Karpas-422 (cell line): ENCODE data around the gene AZIN2. TPM values are rescaled to one million over a fixed set of nuclear protein-coding genes. Genes with fewer than 3 reads are reported as not detected.
A peak's percentile ranks its signal among the peaks of the same experiment; 100 is the strongest.
"Not testable (repeated sequence)": the region's sequence is repeated elsewhere in the genome, so short reads cannot be mapped to it uniquely, and the experiment has no call there.

Source experiments
- DNase-seq: peaks from one replicate; pipeline ENCODE4 v3.0.0-alpha.2; 2015
- H2AFZ ChIP-seq: fragments of 200-600 bp; sonication (generic); 2 replicates; pipeline ENCODE4 v1.6.1; 2014; ENCODE audit warnings: antibody characterized with exemption, low read length, mixed read lengths
- H3K27ac ChIP-seq: fragments of 200-600 bp; sonication (generic); 2 replicates; pipeline ENCODE4 v1.5.1; 2014; ENCODE audit warnings: mild to moderate bottlenecking, low read length, moderate library complexity
- H3K27me3 ChIP-seq: fragments of 200-600 bp; sonication (generic); 2 replicates; pipeline ENCODE4 v1.6.1; 2014; ENCODE audit warnings: low read length, mixed read lengths
- H3K36me3 ChIP-seq: fragments of 200-600 bp; sonication (generic); 2 replicates; pipeline ENCODE4 v1.6.1; 2014; ENCODE audit warnings: low read length, mixed read lengths; ENCODE audit not compliant: insufficient read depth
- H3K4me1 ChIP-seq: fragments of 200-600 bp; sonication (generic); 2 replicates; pipeline ENCODE4 v1.6.1; 2014; ENCODE audit warnings: mild to moderate bottlenecking, low read length, mixed read lengths
- H3K4me2 ChIP-seq: fragments of 200-600 bp; sonication (generic); 2 replicates; pipeline ENCODE4 v1.6.1; 2014; ENCODE audit warnings: low read length, low read depth, mild to moderate bottlenecking; ENCODE audit not compliant: poor library complexity, severe bottlenecking
- H3K4me3 ChIP-seq: fragments of 200-600 bp; sonication (generic); 2 replicates; pipeline ENCODE4 v1.5.1; 2014; ENCODE audit warnings: mild to moderate bottlenecking, antibody characterized with exemption, low read length, mixed read lengths
- H3K79me2 ChIP-seq: fragments of 200-600 bp; sonication (generic); 2 replicates; pipeline ENCODE4 v1.6.1; 2014; ENCODE audit warnings: mild to moderate bottlenecking, low read length, mixed read lengths
- H3K9ac ChIP-seq: fragments of 200-600 bp; sonication (generic); 2 replicates; pipeline ENCODE4 v1.6.0; 2014; ENCODE audit warnings: low read length
- H3K9me2 ChIP-seq: fragments of 200-600 bp; sonication (generic), shearing (Covaris generic); replicated peaks from 2 replicates; pipeline ENCODE4 v1.6.0; 2014; ENCODE audit warnings: mild to moderate bottlenecking, low read length, moderate library complexity; ENCODE audit not compliant: insufficient read depth
- H3K9me3 ChIP-seq: fragments of 300-700, 200-600 bp; sonication (generic); 2 replicates; pipeline ENCODE4 v1.6.1; 2014; ENCODE audit warnings: low read length, mixed read lengths
- H4K20me1 ChIP-seq: fragments of 200-600 bp; sonication (generic); 2 replicates; pipeline ENCODE4 v1.6.1; 2014; ENCODE audit warnings: mild to moderate bottlenecking, antibody characterized with exemption, low read length, low read depth; ENCODE audit not compliant: insufficient read depth
- total RNA-seq: library from RNA; depleted of rRNA; stranded (reverse); fragments of >200 nt; shearing (Covaris generic); gene quantifications from 2 replicates; pipeline ENCODE4 v1.2.3, GENCODE V29; 2014; ENCODE audit warnings: low replicate concordance

Gene AZIN2
- total RNA-seq, 1 experiment from 2014 or later = 0.30 TPM

DNA sequence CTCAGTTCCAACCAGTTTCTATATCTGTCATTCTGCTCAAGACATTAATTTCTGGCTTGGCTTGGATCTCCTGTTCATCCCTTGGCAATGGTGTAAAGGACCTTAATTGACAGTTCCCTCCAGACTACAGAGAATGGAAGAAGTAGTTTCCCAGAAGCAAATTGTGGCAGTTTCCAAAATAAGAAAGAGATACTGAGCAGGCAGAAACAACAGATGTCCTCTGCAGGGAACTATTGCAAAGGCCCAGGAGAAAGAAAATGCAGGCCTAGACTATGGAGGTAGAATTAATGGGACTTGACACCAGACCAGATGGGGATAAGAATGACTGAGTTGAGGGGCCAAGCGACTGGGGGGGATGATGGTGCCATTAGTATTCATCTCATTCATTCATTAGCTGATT is 38.1 kb upstream of the AZIN2 start:
- no peak overlapping the region for H3K9ac ChIP-seq
- no peaks in the 10 kb centered on the region for H4K20me1 ChIP-seq
- no peaks in the 10 kb centered on the region for H3K79me2 ChIP-seq
- no peaks in the 10 kb centered on the region for H3K36me3 ChIP-seq
- H2AFZ ChIP-seq = no peak overlapping the region
- DNase-seq = no peak
- H3K4me3 ChIP-seq = no peak overlapping the region
- no peaks in the 10 kb centered on the region for H3K27me3 ChIP-seq
- no peak overlapping the region for H3K27ac ChIP-seq
- H3K9me3 ChIP-seq = no peaks in the 10 kb centered on the region
- H3K4me1 ChIP-seq = peaks cover 5% of the 10 kb centered on the region
- no peak overlapping the region for H3K4me2 ChIP-seq
- H3K9me2 ChIP-seq = no peaks in the 10 kb centered on the region

DNA sequence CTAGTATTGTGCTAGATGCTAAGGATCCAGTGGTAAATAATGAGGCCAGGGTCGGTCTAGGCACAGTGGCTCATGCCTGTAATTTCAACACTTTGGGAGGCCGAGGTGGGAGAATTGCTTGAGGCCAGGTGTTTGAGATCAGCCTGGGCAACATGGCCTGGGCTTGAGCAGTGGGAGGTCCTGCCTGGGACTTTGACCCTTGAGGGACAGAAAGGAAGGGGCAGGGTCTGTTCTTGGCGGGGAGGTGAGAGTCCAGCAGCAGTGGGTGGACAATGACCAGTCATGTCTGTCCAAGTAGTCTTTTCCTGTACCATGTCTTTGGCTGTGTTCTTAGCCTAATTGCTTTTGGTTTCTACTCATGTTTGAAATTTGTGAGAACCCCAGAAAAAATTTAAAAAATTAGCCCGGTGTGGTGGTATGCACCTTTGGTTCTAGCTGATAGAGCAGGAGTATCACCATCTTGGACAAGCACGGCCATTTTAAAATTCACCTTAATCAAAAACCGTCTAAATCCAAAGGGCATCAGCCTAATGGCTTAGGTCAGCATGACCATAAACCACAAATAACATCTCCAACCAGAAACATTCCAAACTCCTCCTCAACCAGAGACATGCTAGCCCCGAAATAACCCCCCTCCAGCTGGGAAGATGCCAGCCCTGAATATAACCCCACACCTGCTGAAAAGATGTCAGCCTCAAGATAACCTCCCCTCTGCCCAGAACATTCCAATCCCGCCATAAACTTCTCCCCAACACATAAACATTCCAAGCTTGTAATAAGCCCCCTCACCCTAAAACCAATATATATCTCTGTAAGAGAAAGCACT is 37.5 kb upstream of the AZIN2 start:
- Histone ChIP-seq H3K79me2 (no peaks in the 10 kb centered on the region), H3K27ac (no peak overlapping the region), H2AFZ (no peak overlapping the region), H3K4me2 (no peak overlapping the region), H3K36me3 (no peaks in the 10 kb centered on the region), H3K4me3 (no peak overlapping the region), H3K4me1 (peaks cover 5% of the 10 kb centered on the region), H3K27me3 (no peaks in the 10 kb centered on the region), H4K20me1 (no peaks in the 10 kb centered on the region), H3K9me3 (no peaks in the 10 kb centered on the region), H3K9me2 (no peaks in the 10 kb centered on the region), H3K9ac (no peak overlapping the region)
- DNase-seq = no peak

DNA sequence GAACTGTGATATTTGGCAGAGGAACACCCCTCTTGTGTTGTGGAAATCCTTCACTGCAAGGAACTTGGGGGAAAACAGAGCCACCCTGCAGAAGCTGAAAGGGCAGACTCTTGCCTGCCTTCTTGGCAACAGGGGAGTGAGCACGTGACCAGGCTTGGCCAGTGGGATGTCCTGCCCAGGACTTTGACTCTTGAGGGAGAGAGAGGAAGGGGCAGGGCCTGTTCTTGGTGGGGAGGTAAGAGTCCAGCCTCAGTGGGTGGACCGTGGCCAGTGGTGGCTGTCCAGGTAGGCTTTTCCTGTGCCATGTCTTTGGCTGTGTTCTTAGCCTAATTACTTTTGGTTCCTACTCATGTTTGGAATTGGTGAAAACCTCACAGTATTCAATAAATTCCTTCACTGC is 35.7 kb upstream of the AZIN2 start:
- Histone ChIP-seq H3K4me3 (no peak overlapping the region), H3K36me3 (no peaks in the 10 kb centered on the region), H3K9me2 (no peaks in the 10 kb centered on the region), H3K4me2 (no peak overlapping the region), H3K79me2 (no peaks in the 10 kb centered on the region), H3K9me3 (no peaks in the 10 kb centered on the region), H2AFZ (no peak overlapping the region), H3K27me3 (no peaks in the 10 kb centered on the region), H4K20me1 (no peaks in the 10 kb centered on the region), H3K4me1 (no peaks in the 10 kb centered on the region; the same call in 1 of the 2 replicates), H3K27ac (no peak overlapping the region), H3K9ac (no peak overlapping the region)
- peak; percentile 65 for DNase-seq

DNA sequence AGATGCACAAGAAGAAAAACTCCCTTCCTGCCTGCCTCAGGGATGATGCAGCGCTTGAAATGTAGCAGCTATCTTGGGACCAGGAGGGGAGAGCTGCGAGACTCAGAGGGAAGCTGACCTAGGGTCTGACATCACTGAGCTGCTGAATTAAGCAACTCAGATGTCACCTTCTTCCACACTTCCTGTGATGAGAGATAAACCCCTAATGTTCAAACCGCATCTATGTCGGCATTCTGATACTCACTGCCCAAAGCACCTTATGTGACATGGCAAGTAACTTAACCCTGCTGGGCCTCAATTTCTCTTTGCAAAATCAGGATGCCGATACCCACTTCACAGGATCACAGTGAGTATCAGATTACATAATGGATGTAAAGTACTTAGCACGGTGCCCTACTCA is 35.1 kb upstream of the AZIN2 start:
- no peak overlapping the region for H3K4me2 ChIP-seq
- H3K4me3 ChIP-seq = no peak overlapping the region
- H3K36me3 ChIP-seq = no peaks in the 10 kb centered on the region
- no peak overlapping the region for H3K9ac ChIP-seq
- no peaks in the 10 kb centered on the region for H3K79me2 ChIP-seq
- no peaks in the 10 kb centered on the region for H3K9me2 ChIP-seq
- DNase-seq = no peak
- no peak overlapping the region for H3K27ac ChIP-seq
- no peak overlapping the region for H2AFZ ChIP-seq
- H4K20me1 ChIP-seq = no peaks in the 10 kb centered on the region
- H3K9me3 ChIP-seq = no peaks in the 10 kb centered on the region
- H3K27me3 ChIP-seq = no peaks in the 10 kb centered on the region
- no peaks in the 10 kb centered on the region; the same call in 1 of the 2 replicates for H3K4me1 ChIP-seq

GRCh38 chr1:33046234-33046633 is 34.7 kb upstream of the AZIN2 start:
- H3K4me2 ChIP-seq, H3K36me3 ChIP-seq, DNase-seq, H3K9me2 ChIP-seq, H3K27me3 ChIP-seq, H3K9me3 ChIP-seq, H3K79me2 ChIP-seq, H2AFZ ChIP-seq, H3K4me3 ChIP-seq, H4K20me1 ChIP-seq, H3K27ac ChIP-seq, H3K4me1 ChIP-seq, H3K9ac ChIP-seq: not testable (repeated sequence)

DNA sequence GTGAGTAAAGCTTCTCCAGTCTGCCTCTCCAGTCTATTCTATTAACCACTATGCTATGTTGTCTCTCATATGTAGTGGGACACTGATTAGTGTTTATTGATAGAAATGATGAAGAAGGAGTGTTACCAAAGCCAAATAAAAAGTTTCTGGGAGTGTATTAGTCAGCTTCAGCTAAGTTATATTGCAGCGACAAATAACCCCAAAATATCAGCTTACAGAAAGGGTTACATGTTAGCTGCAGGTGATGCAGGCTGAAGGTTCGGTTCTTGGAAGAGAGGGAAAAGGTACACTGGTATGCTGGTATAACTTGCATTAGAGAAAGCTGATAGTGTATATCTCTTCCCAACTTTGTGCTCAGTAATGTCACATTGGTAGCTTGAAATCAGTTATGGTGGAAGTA is 33.7 kb upstream of the AZIN2 start:
- no peaks in the 10 kb centered on the region for H3K27me3 ChIP-seq
- H3K4me1 ChIP-seq = no peaks in the 10 kb centered on the region; the same call in 1 of the 2 replicates
- H3K9me3 ChIP-seq = no peaks in the 10 kb centered on the region
- H3K9ac ChIP-seq = no peak overlapping the region
- no peak overlapping the region for H3K4me3 ChIP-seq
- no peak overlapping the region for H3K27ac ChIP-seq
- H3K9me2 ChIP-seq = no peaks in the 10 kb centered on the region
- no peak overlapping the region for H2AFZ ChIP-seq
- no peak overlapping the region for H3K4me2 ChIP-seq
- H3K79me2 ChIP-seq = no peaks in the 10 kb centered on the region
- H4K20me1 ChIP-seq = no peaks in the 10 kb centered on the region
- H3K36me3 ChIP-seq = no peaks in the 10 kb centered on the region
- no peak for DNase-seq

GRCh38 chr1:33047839-33048305 is 33.1 kb upstream of the AZIN2 start:
- H3K4me1 ChIP-seq = no peaks in the 10 kb centered on the region; the same call in 1 of the 2 replicates
- no peaks in the 10 kb centered on the region for H3K9me3 ChIP-seq
- no peak for DNase-seq
- H3K79me2 ChIP-seq = no peaks in the 10 kb centered on the region
- no peaks in the 10 kb centered on the region for H3K9me2 ChIP-seq
- H4K20me1 ChIP-seq = no peaks in the 10 kb centered on the region
- H3K36me3 ChIP-seq = no peaks in the 10 kb centered on the region
- no peak overlapping the region for H2AFZ ChIP-seq
- no peaks in the 10 kb centered on the region for H3K27me3 ChIP-seq
- H3K27ac ChIP-seq = no peak overlapping the region
- no peak overlapping the region for H3K4me2 ChIP-seq
- no peak overlapping the region for H3K9ac ChIP-seq
- no peak overlapping the region for H3K4me3 ChIP-seq

GRCh38 chr1:33048426-33048825 is 32.5 kb upstream of the AZIN2 start:
- Histone ChIP-seq H4K20me1 (no peaks in the 10 kb centered on the region), H3K4me3 (no peak overlapping the region), H3K36me3 (no peaks in the 10 kb centered on the region), H3K9ac (no peak overlapping the region), H2AFZ (no peak overlapping the region), H3K4me1 (no peaks in the 10 kb centered on the region; the same call in 1 of the 2 replicates), H3K9me3 (no peaks in the 10 kb centered on the region), H3K79me2 (no peaks in the 10 kb centered on the region), H3K27me3 (no peaks in the 10 kb centered on the region), H3K4me2 (no peak overlapping the region), H3K9me2 (no peaks in the 10 kb centered on the region), H3K27ac (no peak overlapping the region)
- no peak for DNase-seq
